ENCODE data around the gene CAMK2N1. TPM values are rescaled to one million over a fixed set of nuclear protein-coding genes. Genes with fewer than 3 reads are reported as not detected.
A peak's percentile ranks its signal among the peaks of the same experiment; 100 is the strongest.
"Not testable (repeated sequence)": the region's sequence is repeated elsewhere in the genome, so short reads cannot be mapped to it uniquely, and the experiment has no call there.

The CAMK2N1 gene
- total RNA-seq, 1 donor from 2014 or later = 4.6 TPM

DNA sequence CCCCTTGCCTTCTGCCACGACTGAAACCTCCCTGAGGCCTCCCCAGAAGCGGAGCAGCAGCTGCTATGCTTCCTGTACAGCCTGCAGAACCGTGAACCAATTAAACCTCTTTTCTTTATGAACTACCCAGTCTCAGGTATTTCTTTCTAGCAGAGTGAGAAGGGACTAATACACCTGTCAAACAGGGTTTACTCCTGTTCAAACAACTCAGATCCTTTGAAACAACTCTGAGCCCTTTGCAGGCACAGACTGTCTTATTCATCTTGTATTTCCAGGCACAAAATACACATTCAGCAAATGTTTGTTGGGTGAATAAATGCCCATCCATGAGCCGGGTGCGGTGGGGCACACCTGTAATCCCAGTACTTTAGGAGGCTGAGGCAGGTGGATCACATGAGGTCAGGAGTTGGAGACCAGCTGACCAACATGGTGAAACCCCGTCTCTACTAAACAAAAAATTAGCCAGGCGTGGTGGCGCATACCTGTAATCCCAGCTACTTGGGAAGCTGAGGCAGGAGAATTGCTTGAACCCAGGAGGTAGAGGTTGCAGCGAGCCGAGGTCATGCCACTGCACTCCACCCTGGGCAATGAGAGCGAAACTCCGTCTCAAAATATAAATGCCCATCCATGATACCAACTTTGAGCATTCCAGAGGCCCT lies 10.8 kb upstream of the CAMK2N1 start:
- DNase-seq (ENCODE audit: low spot score) = not testable (repeated sequence)

DNA sequence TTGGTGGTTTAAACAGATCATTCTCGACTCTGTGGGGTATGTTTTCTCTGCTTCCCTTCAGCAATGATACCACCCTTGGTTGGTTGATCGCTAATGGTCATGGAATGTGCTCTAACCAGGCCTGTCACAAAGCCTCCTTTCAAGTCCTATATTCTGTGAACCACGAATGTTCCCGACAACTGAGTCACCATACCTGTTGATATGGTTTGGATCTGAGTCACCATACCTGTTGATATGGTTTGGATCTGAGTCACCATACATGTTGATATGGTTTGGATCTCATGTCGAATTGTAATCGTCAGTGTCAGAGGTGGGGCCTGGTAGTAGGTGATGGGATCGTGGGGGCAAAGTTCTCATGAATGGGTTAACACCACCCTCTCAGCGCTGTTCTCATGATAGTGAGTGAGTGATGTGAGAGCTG lies 10.2 kb upstream of the CAMK2N1 start:
- DNase-seq (ENCODE audit: low spot score) = no peak

DNA sequence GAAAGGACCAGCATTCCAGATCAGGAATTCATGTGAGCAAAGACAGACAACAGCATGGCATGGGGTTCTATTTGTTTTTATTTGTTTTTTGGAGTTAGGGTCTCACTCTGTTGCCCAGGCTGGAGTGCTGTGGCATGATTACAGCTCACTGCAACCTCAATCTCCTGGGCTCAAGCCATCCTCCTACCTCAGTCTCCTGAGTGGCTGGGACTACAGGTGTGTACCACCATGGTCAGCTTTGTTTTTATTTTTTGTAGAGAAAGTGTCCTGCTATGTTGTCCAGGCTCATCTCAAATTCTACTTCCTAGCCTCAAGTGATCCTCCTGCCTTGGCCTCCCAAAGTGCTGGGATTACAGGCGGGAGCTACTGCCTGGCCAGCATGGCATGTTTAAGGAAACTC lies 9.7 kb upstream of the CAMK2N1 start:
- no peak for DNase-seq (ENCODE audit: low spot score)

DNA sequence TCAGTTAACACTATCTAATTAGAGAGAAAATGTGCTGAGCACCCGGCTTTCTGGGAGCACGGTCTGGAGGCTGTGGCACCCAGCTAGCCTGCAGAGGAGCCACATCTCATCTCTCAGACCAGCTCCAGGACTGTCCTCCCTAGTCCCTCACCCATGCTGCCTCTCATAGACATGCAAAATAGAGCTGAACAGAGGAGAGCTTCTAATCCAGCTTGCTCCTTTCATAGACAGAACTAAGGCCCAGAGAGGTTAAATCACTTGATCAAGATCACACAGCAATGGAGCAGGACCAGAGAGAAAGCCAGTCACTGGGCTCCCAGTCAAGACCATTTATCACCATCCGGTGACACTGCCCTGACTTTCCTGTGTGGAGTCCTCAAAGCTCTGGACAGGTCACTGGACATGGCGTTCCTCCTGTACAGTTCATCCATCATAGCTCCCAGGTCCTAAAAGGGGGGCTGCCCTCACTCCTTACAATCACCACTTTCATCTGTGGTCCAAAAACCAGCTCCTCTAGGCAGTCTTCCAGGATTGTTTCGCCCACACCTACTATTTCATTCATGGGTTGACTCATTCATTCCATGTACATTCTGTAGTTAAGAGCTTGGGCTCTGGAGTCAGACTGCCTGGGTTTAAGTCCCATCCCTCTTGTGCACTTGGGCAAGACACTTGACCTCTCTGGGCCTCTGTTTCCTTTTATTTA lies 8.8 kb upstream of the CAMK2N1 start:
- DNase-seq (ENCODE audit: low spot score) = no peak

DNA sequence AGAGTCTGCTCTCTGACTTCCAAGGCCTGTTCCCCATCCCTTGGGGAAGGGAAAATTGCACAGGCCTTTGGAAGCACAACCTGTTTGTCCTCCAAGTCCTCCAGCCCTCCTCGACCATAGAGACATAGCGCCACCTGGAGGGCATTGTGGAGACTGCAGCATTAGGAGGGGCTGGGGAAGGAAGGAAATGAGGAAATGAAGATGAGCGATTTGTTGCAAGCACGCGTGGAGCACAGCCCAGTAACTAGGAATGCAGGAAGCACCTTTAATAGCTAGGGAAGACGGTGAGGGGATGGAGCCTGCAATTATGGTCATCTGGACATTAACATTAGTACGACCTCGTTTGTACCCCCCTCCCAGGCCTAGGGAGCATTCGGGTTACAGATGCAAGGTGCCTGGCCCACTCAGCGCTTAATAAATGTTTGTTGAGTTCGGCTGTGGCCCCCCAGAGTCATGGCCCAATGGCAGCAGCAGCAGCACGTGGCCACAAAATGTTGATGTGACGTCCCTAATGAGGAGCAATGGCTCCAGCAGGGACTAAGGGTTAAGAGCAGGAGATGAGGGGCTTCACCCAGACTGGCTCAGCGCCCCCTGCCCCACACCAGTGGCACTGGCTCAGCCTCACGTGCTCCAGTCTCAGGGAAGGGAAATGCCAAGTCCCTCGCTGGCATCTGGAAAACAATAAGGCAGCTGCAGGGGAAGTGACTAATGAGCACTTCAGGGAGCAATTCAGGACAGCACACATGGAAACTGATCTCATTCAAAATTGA lies 8.0 kb upstream of the CAMK2N1 start:
- peak; percentile 93 for DNase-seq (ENCODE audit: low spot score)

DNA sequence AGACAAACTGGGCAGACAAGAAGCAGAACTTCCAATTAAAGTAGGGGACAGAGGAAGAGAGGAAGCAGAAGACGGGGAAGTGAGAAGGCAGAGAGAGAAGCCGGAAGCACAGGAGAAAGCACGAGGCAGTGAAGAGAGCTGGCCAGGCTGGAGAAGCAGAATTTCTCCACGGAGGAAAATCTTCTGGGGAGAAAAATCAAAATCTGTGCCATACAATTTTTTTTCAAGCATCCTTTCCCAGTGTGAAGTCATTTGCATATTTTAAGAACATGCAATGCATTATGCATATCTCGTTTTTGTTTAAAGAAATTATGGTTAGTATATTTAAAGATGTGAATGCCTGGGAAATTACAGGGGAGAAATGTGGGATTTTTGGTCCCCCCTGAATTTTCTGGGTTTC lies 7.3 kb upstream of the CAMK2N1 start:
- DNase-seq (ENCODE audit: low spot score) = no peak

DNA sequence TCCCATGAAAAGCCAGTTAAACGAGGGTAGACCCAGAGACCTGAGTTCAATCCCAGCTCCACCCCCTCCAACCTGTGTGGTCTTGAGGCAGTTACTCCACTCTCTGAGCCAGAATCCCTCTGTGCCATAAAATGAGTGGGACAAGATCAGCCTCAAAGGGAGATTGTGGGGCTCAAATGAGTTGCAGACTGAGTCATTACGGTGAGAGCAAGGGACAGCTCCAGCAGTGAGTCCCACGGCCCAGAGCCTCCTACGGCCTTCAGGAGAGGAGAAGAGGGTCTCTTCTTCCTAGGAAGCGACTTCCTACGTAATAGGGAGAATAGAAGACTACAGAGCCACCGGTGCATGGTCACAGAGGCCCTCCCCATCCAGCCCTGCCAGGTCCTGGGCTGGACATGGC lies 6.7 kb upstream of the CAMK2N1 start:
- no peak for DNase-seq (ENCODE audit: low spot score)

DNA sequence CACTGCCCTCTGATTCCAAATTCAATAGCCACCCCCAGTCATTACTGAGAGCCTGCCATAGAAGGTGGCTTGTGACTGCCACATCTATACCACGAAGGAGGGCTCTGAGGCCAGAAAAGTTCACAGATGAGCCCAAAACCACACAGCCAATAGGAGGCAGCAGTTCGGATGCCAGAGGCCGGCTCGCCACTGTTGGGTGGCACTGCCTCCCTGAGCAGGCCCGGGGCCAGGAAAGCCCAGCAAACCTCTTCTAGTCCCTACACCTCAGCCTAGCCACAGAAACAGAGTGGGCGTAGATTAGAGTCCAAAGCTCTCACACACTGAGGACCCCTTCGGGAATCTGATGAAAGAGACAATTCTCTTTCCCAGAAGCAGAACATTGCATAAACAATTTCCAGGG lies 5.9 kb upstream of the CAMK2N1 start:
- no peak for DNase-seq (ENCODE audit: low spot score)

DNA sequence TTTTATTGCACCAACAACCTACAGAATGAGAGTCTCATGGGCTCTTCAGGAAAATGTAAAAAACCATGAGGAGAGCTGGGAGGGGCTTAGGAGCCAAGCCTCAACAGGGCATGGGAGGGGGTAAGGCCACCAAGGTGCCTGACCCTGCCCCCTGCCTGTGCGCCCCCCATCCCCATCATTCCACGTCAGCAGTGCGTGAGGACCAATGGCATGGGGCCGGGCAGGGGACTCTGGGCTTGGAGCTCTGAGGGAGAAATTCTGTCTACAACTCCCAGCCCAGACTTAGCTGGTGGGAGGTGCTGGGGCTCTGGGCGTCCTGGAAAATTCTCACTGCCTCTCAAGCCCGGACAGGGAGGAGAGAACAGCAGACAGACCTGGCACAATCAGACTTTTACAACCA lies 5.2 kb upstream of the CAMK2N1 start:
- no peak for DNase-seq (ENCODE audit: low spot score)

DNA sequence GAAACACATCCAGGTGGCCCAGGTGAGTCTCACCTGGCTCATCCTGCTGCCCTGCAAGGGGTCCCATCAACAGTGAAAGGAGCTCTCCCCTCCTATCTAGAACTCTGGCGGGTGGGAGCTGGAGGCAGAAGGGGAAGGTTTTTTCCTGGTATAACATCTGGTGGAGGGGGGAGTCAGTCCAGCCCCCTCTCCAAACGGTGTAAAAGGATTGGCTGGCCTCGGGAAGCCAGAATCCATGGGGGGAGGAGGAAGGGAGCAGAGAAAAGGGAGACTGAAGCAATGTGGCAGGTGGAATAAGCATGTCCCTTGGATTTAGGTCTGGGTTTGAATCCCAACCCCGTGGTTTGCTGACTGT lies 1.2 kb upstream of the CAMK2N1 start:
- no peak for DNase-seq (ENCODE audit: low spot score)

DNA sequence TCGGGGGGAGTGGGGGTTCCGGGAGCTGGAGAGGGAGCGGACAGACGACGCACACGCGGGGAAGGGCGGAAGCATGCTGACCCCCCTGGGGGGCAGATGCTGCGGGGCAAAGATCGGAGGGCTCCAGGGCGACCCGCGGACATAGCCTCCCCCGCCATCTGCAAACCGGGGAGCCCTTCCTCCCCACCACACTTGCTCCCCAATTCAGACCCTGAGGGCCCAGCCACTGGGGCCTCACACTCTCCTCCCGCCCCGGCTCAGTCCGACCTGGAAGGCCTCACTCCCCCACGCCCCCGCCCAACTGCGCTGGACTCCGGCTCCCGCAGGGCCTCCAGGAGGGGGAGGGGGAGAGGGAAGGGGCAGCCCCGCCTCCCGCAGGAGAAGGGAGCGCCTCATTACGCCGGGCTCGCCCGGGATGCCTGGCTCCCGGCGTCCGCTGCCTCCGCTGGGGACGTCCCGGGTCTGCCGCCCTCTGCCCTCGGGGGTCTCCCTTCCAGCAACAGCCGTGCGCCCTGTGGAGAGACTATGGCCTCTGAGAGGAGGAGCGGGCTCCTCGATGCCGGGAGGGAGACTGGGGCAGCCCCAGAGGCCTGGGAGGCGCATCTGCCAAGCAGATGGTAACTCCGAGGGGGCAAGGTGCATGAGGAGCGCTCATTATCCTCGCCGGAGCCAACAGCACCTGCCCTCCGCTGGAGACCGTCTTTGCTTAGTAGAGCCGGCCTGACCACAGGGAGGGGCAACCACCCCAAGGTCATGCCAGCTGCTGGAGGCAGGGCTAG lies 636 bp upstream of the CAMK2N1 start:
- DNase-seq (ENCODE audit: low spot score) = peak; percentile 75

DNA sequence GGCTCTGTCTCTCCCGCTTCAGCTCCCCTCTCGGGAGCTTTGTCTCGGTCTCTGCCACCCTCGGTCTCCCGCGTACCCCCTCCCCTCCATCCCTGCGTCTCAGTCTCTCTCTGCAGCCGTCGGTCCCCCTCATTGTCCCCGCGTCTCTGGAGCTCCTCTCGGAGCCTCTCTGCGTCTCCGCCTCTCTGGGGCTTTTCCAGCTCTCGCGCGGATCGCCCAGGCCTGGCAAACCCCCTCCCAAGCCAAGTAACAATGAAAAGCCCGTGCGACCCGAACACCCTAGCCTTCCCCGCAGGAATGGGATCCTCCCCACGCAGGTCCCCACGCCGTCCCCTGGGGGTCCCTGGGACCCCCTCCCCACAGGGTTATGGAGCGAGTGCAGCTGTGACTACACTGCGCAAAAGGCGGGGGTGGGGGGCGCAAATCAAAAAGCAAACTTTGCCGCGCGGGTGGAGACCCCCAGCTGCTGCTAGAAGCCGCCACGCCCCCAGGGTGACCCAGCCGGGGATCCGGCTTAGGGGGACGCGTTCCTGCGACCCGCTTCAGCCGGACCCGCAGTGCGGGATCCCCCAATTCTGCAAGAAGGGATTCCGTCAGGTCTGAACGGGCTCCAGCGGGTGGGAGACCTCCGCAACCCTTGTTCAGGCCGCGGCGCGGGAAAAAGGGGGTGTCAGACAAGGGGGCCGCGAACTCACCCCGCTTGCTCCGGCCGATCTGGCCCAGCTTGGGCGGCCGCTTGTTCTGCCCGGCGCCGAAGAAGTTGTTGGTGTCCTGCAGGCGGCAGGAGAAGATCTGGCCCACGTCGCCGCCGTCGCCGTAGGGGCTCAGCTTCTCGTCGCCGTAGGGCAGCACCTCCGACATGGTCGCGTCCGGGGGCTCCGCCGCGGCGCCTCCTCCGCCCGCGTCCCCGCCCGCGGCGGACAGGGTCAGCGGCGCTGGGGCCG lies 1.2 kb downstream of the CAMK2N1 start:
- DNase-seq (ENCODE audit: low spot score) = no peak

DNA sequence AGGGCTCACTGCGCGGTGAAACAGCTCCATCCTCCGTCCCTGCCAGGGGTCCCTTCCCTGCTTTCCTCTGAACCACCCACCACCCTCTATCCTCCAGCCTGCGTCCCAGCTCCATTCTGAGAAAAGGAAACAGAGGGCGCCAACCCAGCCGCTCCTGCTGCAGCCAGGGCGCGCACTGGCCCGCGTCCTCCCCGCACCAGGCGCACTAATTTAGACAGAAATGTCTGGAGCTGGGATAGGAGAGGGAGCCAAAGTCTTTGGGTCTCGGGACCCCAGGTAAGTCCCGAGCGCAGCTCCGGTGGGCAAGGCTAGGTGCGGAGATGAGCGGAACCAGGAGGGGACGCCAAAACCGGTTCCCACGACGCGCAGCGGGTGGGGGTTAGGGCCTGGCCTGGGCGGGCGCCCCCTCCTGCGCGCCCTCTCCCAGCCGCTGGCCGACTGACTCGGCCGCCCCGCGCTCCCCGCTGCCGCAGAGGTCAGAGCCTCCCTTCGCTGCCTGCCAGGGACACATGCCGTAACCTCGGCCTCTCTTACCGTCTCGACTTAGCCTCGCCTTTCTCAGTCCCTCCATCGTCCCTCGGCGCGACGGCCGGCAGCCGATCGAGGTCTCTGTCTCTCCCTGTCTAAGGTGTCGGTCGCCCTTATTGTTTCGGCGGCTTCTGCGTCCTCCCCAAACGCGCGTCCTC lies 2.0 kb downstream of the CAMK2N1 start:
- no peak for DNase-seq (ENCODE audit: low spot score)

DNA sequence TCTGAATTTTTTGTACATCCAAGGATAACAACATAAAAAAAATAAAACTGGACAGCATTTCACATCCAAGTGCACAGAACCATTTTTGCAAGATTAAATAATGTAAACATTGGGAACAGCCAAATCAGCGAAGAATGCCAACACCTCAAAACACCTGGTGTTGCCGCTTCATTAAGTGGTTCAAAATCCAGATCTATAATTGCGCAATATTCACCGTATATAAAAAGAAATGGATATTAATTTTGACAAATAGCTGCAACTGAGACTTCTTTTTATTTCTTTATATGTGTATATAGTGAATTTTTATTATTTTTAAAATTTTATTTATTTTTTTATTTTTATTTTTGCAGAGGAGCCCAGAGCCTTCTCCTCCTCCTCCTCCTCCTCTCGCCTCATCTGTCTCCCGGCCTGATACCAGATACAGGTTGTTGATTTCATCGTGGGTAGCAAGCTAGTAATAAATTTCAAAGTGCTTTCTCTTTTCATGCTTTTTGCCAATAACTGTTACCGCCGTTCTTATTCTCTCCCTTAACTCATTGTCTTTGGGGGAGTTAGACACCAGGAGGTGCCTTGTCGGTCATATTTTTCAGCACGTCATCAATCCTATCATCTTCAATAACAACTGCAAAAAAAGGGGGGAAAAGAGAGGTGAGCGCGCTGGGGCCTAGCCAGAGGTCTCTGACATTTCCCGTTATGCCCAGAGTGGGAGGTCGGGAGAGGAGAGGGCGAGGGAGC lies 2.7 kb downstream of the CAMK2N1 start:
- DNase-seq (ENCODE audit: low spot score) = no peak

DNA sequence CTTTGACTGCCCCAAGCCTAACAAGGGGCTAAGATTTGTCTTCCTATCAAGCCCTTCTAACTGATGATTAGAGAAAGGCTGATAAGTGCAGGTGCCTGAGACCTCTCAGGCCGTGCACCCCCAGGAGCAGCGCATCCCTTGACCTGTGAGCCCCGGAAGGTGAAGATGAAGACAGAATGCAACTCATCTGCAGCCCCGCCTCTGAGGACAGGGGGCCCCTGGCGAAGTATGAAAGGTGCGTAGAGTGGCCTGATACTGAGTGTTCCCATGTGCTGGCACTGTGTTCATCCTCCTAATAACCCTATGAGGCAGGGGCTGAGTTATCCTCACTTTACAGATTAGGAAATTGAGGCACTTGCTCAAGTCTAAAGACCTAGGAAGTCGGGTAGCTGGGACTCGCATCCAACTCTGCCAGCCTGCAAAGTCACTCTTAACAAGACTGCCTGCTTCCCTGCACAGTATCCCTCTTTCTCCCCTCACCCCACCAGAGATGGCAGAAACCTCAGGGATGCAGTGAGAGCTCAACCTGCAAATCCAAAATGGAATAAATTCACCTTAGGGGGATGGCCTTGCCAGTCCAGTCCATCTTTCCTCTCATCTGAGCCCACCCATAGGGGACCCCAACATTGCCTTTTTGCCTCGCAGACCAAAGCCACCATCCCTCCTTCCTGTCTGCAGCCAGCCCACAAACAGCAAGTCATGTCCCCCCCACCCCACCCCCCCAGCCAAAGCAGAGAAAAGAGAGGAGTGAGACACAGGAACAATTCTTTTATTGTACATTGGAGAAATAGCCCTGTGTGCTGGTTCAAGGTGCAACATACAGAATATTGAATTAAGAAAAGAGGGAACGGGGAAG lies 4.1 kb downstream of the CAMK2N1 start:
- no peak for DNase-seq (ENCODE audit: low spot score)

DNA sequence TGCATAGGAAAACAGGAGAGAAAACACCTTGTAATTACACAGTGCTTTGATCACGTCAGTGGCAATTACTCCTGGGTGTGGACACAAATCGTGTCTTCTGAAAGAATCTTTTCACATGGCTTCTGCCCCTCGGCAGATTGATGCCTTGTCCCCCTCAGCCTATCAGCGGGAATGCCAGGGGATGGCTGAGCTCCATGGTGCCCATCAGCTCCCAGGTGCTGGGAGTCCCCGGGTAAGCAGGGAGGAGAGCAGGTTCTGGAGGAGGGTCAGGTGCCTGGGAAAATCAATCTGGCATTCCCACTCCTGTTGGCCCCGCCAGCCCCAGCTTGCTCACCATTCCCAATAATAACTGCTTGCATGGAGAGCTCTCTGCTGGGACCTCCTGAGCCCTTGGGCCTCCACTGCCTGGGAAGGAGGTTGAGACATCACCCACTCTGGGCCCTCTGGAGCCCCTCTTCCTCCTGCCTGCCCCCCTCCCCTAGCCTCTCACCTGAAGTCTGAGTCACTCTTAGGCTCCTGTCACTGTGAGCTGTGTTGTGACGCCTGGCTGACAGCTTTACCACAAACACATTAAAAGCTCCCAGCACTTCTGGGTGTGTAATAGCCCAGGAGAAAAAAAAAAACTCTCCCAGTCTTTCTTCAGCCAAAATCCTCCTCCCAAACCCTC lies 4.9 kb downstream of the CAMK2N1 start:
- no peak for DNase-seq (ENCODE audit: low spot score)

DNA sequence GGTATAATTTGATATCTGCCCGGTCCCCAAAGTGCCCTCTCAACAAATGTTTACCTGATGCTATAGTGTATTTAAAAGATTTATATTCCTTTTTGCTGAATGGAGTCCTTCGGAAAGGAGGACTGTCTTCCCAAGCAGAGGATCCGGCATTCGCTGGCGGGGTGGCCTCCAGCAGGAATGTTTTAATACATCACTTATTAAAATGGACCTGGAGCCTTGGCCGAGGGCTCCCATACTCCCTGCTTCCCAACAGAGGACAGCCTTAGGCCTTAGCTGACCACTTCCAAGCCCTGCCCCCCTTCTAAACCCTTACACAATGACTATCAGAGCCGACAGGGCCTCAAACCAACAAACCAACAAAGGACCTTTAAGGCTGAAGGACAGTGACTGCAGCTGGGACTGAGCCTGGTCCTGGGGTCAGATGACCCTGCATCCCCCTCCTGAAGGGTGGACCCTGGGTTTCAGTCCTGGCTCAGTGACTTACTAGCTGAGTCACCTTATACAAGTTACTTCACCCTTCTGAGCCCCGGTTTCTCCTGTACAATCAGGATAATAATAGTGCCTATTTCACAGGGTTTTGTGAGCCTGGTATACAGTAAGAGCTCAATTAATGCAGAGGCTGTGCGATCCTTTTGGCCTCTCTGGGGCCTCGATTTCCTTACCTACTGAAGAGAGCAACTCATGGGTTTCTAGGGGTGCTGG lies 5.6 kb downstream of the CAMK2N1 start:
- no peak for DNase-seq (ENCODE audit: low spot score)
